ENCODE results near the gene CACNA2D3.

DNA sequence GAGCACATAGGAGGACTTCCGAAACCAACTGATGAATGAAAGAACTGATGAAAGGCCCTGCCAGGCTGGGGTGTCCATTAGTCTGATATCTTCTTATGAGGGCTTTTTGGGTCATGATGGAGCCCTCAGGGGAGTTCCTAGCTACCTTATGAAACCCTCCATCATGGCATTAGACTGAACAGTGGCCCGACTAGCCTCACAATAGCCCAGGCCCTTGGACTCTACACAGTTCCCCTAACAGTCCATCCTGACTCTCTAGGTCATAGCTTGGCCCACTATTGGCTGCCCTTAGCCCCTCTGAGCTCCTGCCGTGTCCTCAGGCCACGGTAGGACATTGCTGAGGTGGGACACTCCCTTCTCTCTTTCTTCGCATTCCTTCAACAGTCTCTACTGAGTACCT is 365.9 kb downstream of the CACNA2D3 start:
- TF ChIP-seq POLR2A (IDR thresholded peaks at IDR 0.05; ENCODE audit: low read length) (no peak), GATA1 (IDR thresholded peaks at IDR 0.05; ENCODE audit: low read depth, low read length) (no peak)
